CD4-positive, alpha-beta T cell treated with Interleukin-15 for 1 hour (primary cell): ENCODE results near the gene WDFY4.

Experiments used
- DNase-seq: peaks from one replicate; pipeline ENCODE4 v3.0.0-alpha.2; 2020

WDFY4 gene

GRCh38 chr10:48656914-48657305 is 27.8 kb upstream of the WDFY4 start:
- no peak for DNase-seq

- no peak for DNase-seq
Measured at GRCh38 chr10:48657416-48657815, 27.3 kb upstream of the WDFY4 start.

- DNase-seq = peak; percentile 64
Measured at GRCh38 chr10:48658243-48658974, 26.3 kb upstream of the WDFY4 start.

- DNase-seq = no peak
Measured at GRCh38 chr10:48658975-48659269, 25.8 kb upstream of the WDFY4 start.

GRCh38 chr10:48659790-48660189 is 24.9 kb upstream of the WDFY4 start:
- DNase-seq = no peak

GRCh38 chr10:48661441-48661840 is 23.2 kb upstream of the WDFY4 start:
- no peak for DNase-seq

- peak; percentile 78 for DNase-seq
Measured at GRCh38 chr10:48667960-48668590, 16.6 kb upstream of the WDFY4 start.

GRCh38 chr10:48670978-48671913 is 13.4 kb upstream of the WDFY4 start:
- peak; percentile 85 for DNase-seq

- peak; percentile 65 for DNase-seq
Measured at GRCh38 chr10:48671914-48672595, 12.6 kb upstream of the WDFY4 start.

GRCh38 chr10:48672596-48673265 is 11.9 kb upstream of the WDFY4 start:
- no peak for DNase-seq

GRCh38 chr10:48677625-48678024 is 7.0 kb upstream of the WDFY4 start:
- DNase-seq = no peak

- DNase-seq = no peak
Measured at GRCh38 chr10:48678041-48678440, 6.6 kb upstream of the WDFY4 start.

- no peak for DNase-seq
Measured at GRCh38 chr10:48681740-48682139, 2.9 kb upstream of the WDFY4 start.

GRCh38 chr10:48682265-48682664 is 2.4 kb upstream of the WDFY4 start:
- DNase-seq = no peak

- no peak for DNase-seq
Measured at GRCh38 chr10:48683424-48683823, 1.2 kb upstream of the WDFY4 start.

GRCh38 chr10:48683868-48684267 is 805 bp upstream of the WDFY4 start:
- DNase-seq = no peak

- no peak for DNase-seq
Measured at GRCh38 chr10:48684463-48684791, 246 bp upstream of the WDFY4 start.

- DNase-seq = no peak
Measured at GRCh38 chr10:48685731-48686130, 1.1 kb downstream of the WDFY4 start.

- DNase-seq = no peak
Measured at GRCh38 chr10:48690791-48691660, 6.4 kb downstream of the WDFY4 start.

GRCh38 chr10:48691812-48692528 is 7.3 kb downstream of the WDFY4 start:
- DNase-seq = no peak

- DNase-seq = no peak
Measured at GRCh38 chr10:48692748-48693147, 8.1 kb downstream of the WDFY4 start.
